ENCODE results near the gene GRAMD2A. TPM values are rescaled to one million over a fixed set of nuclear protein-coding genes. Genes with fewer than 3 reads are reported as not detected.

Gene GRAMD2A
- total and polyA plus RNA-seq, 2 experiments from 2014 or later = not detected

GRCh38 chr15:72113347-72114031 lies 84.1 kb downstream of the GRAMD2A start:
- H3K9ac ChIP-seq = no peak overlapping the region
- peaks cover 8% of the 10 kb centered on the region; the same call in 1 of the 2 replicates for H3F3A ChIP-seq (ENCODE audit: insufficient read depth)
- no peak overlapping the region for H3K4me3 ChIP-seq
- no peak for TF ChIP-seq EZH2 (IDR thresholded peaks at IDR 0.05; ENCODE audit: insufficient read depth, poor library complexity, severe bottlenecking)
- no peak for TF ChIP-seq EZH2phosphoT487 (IDR thresholded peaks at IDR 0.05; ENCODE audit: insufficient read depth, low read depth)
- H3K9me3 ChIP-seq (ENCODE audit: low read depth) = no peaks in the 10 kb centered on the region
- H3K27ac ChIP-seq = peak overlapping the region; percentile 36; the same call in 1 of the 2 replicates
- 64 to 71% methylated on average over 4 of the region's 4 CpGs for WGBS, 2 experiments (ENCODE audit: low coverage in 1 of 2, low lambda C conversion rate in 2 of 2, missing lambda C conversion rate in 2 of 2)
- H3K36me3 ChIP-seq (ENCODE audit: low read depth) = no peaks in the 10 kb centered on the region
- in situ Hi-C loops (cut with MboI) = no loop called here
- H3K79me2 ChIP-seq (ENCODE audit: insufficient read depth) = peaks cover 88% of the 10 kb centered on the region
- 0 out of 2 replicates have a peak, but pooled peaks cover 7% of the 10 kb centered on the region for H4K20me1 ChIP-seq (ENCODE audit: insufficient read depth)
- H3K4me1 ChIP-seq (ENCODE audit: insufficient read depth) = peaks cover 24% of the 10 kb centered on the region
- H2AFZ ChIP-seq = no peak overlapping the region
- no peak overlapping the region for H3K4me2 ChIP-seq (ENCODE audit: unreplicated experiment)
- DNase-seq = peak; percentile 49
- H3K27me3 ChIP-seq (replicated peaks; ENCODE audit: insufficient read depth) = no peaks in the 10 kb centered on the region
- H3K9me2 ChIP-seq (ENCODE audit: insufficient read depth) = no peaks in the 10 kb centered on the region

DNA sequence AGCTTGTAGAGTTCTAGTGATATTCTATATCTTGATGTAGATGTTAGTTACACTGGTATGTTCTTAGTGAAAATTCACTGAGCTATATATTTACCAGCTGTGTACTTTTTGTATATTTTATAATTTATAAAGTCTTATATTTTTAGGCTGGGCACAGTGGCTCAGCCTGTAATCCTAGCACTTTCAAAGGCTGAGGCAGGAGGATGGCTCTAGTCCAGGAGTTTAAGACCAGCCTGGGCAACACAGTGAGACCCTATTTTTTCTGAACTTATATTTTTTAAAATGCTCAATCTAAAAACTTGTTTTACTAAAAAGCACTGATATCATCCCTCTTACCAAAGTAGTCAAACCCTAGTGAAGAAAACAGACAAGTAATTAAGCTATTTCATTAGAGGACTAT lies 84.8 kb downstream of the GRAMD2A start:
- no peak for DNase-seq
- TF ChIP-seq EZH2 (IDR thresholded peaks at IDR 0.05; ENCODE audit: insufficient read depth, poor library complexity, severe bottlenecking) = no peak
- Histone ChIP-seq H3K27ac (0 out of 2 replicates have a peak overlapping the region, but pooled peaks have one; percentile 36), H3K4me2 (ENCODE audit: unreplicated experiment) (no peak overlapping the region), H3K9me2 (ENCODE audit: insufficient read depth) (no peaks in the 10 kb centered on the region), H3F3A (ENCODE audit: insufficient read depth) (peaks cover 8% of the 10 kb centered on the region; the same call in 1 of the 2 replicates), H2AFZ (no peak overlapping the region), H3K9me3 (ENCODE audit: low read depth) (no peaks in the 10 kb centered on the region), H3K27me3 (replicated peaks; ENCODE audit: insufficient read depth) (no peaks in the 10 kb centered on the region), H4K20me1 (ENCODE audit: insufficient read depth) (0 out of 2 replicates have a peak, but pooled peaks cover 13% of the 10 kb centered on the region), H3K36me3 (ENCODE audit: low read depth) (no peaks in the 10 kb centered on the region), H3K4me1 (ENCODE audit: insufficient read depth) (peaks cover 24% of the 10 kb centered on the region), H3K79me2 (ENCODE audit: insufficient read depth) (peaks cover 95% of the 10 kb centered on the region), H3K9ac (no peak overlapping the region), H3K4me3 (no peak overlapping the region)
- in situ Hi-C loops (cut with MboI) = no loop called here

DNA sequence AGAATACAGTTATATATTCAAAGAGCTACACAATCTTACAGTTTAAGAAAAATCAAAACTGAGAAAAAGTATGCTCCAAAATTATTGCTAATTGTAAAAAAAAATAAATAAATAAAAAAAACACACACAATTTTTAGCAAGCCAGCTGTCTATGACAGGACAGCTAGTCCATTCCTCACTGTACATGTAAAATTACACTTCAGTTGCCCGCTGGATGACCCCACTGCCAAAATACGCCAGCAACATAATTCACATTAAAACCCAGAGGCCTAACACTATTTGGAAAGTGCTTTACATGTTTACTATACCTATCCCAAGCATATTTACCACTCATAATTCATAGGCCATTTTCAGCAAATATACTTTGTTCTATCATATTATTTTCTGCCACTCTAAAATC lies 85.5 kb downstream of the GRAMD2A start:
- TF ChIP-seq EZH2phosphoT487 (IDR thresholded peaks at IDR 0.05; ENCODE audit: insufficient read depth, low read depth) (no peak), EZH2 (IDR thresholded peaks at IDR 0.05; ENCODE audit: insufficient read depth, poor library complexity, severe bottlenecking) (no peak)
- Histone ChIP-seq H3K4me2 (ENCODE audit: unreplicated experiment) (no peak overlapping the region), H3K27ac (no peak overlapping the region), H3K9ac (no peak overlapping the region), H3K9me3 (ENCODE audit: low read depth) (no peaks in the 10 kb centered on the region), H2AFZ (no peak overlapping the region), H4K20me1 (ENCODE audit: insufficient read depth) (0 out of 2 replicates have a peak, but pooled peaks cover 13% of the 10 kb centered on the region), H3F3A (ENCODE audit: insufficient read depth) (peaks cover 8% of the 10 kb centered on the region; the same call in 1 of the 2 replicates), H3K27me3 (replicated peaks; ENCODE audit: insufficient read depth) (no peaks in the 10 kb centered on the region), H3K4me3 (no peak overlapping the region), H3K79me2 (ENCODE audit: insufficient read depth) (peaks cover 100% of the 10 kb centered on the region), H3K9me2 (ENCODE audit: insufficient read depth) (no peaks in the 10 kb centered on the region), H3K4me1 (ENCODE audit: insufficient read depth) (peaks cover 24% of the 10 kb centered on the region), H3K36me3 (ENCODE audit: low read depth) (no peaks in the 10 kb centered on the region)
- in situ Hi-C loops (cut with MboI) = no loop called here
- WGBS, 2 experiments (ENCODE audit: low coverage in 1 of 2, low lambda C conversion rate in 2 of 2, missing lambda C conversion rate in 2 of 2) = 89 to 91% methylated on average over 2 of the region's 2 CpGs
- DNase-seq = no peak

DNA sequence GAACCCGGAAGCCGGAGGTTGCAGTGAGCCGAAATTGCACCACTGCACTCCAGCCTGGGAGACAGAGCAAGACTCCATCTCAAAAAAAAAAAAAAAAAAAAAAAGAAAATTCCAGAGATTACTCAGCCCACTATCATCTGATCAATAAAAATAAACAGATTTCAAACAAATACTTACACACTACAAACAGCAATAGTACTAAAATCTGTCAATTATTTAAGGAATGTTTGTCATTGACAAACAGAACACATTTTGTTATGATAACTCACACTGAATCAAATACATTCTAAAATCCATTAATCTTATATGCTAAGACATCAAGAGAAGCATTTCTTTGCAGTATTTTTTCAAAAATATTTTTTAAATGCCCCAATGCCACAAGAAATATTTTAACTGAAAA lies 87.2 kb downstream of the GRAMD2A start:
- WGBS, 2 experiments (ENCODE audit: low coverage in 1 of 2, low lambda C conversion rate in 2 of 2, missing lambda C conversion rate in 2 of 2) = 96 to 100% methylated on average over 3 of the region's 3 CpGs
- Histone ChIP-seq H3K79me2 (ENCODE audit: insufficient read depth) (peaks cover 100% of the 10 kb centered on the region), H3K27me3 (replicated peaks; ENCODE audit: insufficient read depth) (no peaks in the 10 kb centered on the region), H3K4me3 (no peak overlapping the region), H3F3A (ENCODE audit: insufficient read depth) (peaks cover 8% of the 10 kb centered on the region; the same call in 1 of the 2 replicates), H3K4me2 (ENCODE audit: unreplicated experiment) (no peak overlapping the region), H3K4me1 (ENCODE audit: insufficient read depth) (peaks cover 15% of the 10 kb centered on the region), H2AFZ (no peak overlapping the region), H3K9me3 (ENCODE audit: low read depth) (no peaks in the 10 kb centered on the region), H3K27ac (no peak overlapping the region), H4K20me1 (ENCODE audit: insufficient read depth) (0 out of 2 replicates have a peak, but pooled peaks cover 13% of the 10 kb centered on the region), H3K9me2 (ENCODE audit: insufficient read depth) (no peaks in the 10 kb centered on the region), H3K9ac (no peak overlapping the region), H3K36me3 (ENCODE audit: low read depth) (no peaks in the 10 kb centered on the region)
- DNase-seq = no peak
- in situ Hi-C loops (cut with MboI) = no loop called here
- TF ChIP-seq EZH2 (IDR thresholded peaks at IDR 0.05; ENCODE audit: insufficient read depth, poor library complexity, severe bottlenecking) (no peak), EZH2phosphoT487 (IDR thresholded peaks at IDR 0.05; ENCODE audit: insufficient read depth, low read depth) (no peak)

Other genes with a start within 250 kb of the GRAMD2A start
- gene MYO9A, start 79.6 kb downstream of the GRAMD2A start, total RNA-seq (2014; rRNA removed; shearing (Covaris generic)) = 20.4 and 22.6 TPM in 2 replicates
- gene MYO9A, start 79.6 kb downstream of the GRAMD2A start, polyA plus RNA-seq (2016; fragmentation: Nextera tagmentation; extraction: Ambion mirVana) = 10.6 and 11.2 TPM in 2 replicates
- gene SENP8, start 79.4 kb downstream of the GRAMD2A start, total RNA-seq (2014; rRNA removed; shearing (Covaris generic)) = 2.5 and 2.8 TPM in 2 replicates
- 3.8 and 4.0 TPM in 2 replicates for gene SENP8, start 79.4 kb downstream of the GRAMD2A start, polyA plus RNA-seq (2016; fragmentation: Nextera tagmentation; extraction: Ambion mirVana)
- 2,534 and 2,557 TPM in 2 replicates for gene PKM, start 33.4 kb upstream of the GRAMD2A start, total RNA-seq (2014; rRNA removed; shearing (Covaris generic))
- 2,427 and 2,525 TPM in 2 replicates for gene PKM, start 33.4 kb upstream of the GRAMD2A start, polyA plus RNA-seq (2016; fragmentation: Nextera tagmentation; extraction: Ambion mirVana)
- gene PARP6, start 74.8 kb upstream of the GRAMD2A start, total RNA-seq (2014; rRNA removed; shearing (Covaris generic)) = 24.7 and 29.7 TPM in 2 replicates
- 27.5 and 36.0 TPM in 2 replicates for gene PARP6, start 74.8 kb upstream of the GRAMD2A start, polyA plus RNA-seq (2016; fragmentation: Nextera tagmentation; extraction: Ambion mirVana)
- gene CELF6, start 122.4 kb upstream of the GRAMD2A start, total RNA-seq (2014; rRNA removed; shearing (Covaris generic)) = 0.22 and 1.0 TPM in 2 replicates
- 0.08 TPM in 1 of 2 replicates, not detected in the other for gene CELF6, start 122.4 kb upstream of the GRAMD2A start, polyA plus RNA-seq (2016; fragmentation: Nextera tagmentation; extraction: Ambion mirVana)
- gene HEXA, start 178.2 kb upstream of the GRAMD2A start, total RNA-seq (2014; rRNA removed; shearing (Covaris generic)) = 127 and 162 TPM in 2 replicates
- gene HEXA, start 178.2 kb upstream of the GRAMD2A start, polyA plus RNA-seq (2016; fragmentation: Nextera tagmentation; extraction: Ambion mirVana) = 190 and 195 TPM in 2 replicates
- not detected in 2 replicates for gene TMEM202, start 200.5 kb upstream of the GRAMD2A start, total RNA-seq (2014; rRNA removed; shearing (Covaris generic))
- not detected in 2 replicates for gene TMEM202, start 200.5 kb upstream of the GRAMD2A start, polyA plus RNA-seq (2016; fragmentation: Nextera tagmentation; extraction: Ambion mirVana)

Measured in GM23248 (cell line).